Measurements from ENCODE around the gene TTC9. TPM values are rescaled to one million over a fixed set of nuclear protein-coding genes. Genes with fewer than 3 reads are reported as not detected.
A peak's percentile ranks its signal among the peaks of the same experiment; 100 is the strongest.

TTC9 gene
- total RNA-seq: 0.20 and 0.22 TPM in 2 replicates

DNA sequence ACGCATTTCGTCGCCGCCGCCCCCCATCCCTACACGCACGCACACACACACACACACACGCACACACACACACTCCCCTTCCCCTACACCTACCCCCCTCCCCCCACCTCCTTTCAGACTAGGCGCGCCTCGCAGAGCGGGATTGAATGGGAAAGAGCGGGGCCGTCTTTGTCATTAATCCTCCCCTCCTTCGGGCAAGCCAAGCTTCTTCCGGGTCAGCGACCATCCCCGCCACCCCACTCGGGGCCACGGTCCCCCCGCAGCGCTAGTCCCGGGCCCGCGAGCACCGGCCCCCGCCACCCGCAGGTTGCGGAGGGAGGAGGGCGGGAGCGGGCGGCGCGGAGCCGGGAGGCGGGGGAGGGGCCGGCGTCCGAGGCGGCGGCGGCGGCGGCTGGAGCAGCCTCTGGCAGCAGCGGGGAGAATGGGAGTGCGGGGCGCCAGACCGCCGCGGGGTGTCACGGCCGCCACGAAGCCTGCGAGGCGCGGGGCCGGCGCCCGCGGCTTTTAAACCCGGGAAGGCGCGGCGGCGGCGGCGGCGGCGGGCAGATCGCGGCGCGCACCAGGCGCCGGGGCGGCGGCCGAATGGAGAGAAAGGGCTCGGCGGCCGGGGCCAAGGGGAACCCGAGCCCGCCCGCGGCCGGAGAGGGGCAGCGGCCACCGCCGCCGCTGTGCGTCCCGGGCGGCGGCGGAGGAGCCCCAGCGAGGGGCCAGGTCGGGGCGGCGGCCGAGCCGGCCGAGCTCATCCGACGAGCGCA, at the start of gene TTC9:
TTC9 (plus strand) TSS at position 369 of the 755 bp plus-strand sequence; CDS start at position 583, 214 bp downstream.
- peak; percentile 6 to 8 for DNase-seq (ENCODE audit: low read depth in 2 of 2)

DNA sequence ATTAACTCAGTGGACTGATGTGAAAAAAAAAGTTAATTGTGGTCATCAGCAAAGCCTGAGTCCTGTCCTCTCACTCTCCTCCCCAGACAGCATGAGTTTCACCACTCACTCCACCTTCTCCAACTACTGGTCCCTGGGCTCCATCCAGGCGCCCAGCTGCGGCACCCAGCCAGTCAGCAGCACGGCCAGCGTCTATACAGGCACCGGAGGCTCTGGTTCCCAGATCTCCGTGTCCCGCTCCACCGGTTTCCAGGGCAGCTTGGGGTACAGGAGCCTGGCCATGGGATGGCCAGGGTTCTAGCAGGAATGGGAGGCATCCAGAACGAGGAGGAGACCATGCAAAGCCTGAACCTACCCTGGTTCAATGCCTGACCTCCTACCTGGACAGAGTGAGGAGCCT, 47.3 kb upstream of the TTC9 start:
- no peak for DNase-seq (ENCODE audit: low read depth in 2 of 2)

DNA sequence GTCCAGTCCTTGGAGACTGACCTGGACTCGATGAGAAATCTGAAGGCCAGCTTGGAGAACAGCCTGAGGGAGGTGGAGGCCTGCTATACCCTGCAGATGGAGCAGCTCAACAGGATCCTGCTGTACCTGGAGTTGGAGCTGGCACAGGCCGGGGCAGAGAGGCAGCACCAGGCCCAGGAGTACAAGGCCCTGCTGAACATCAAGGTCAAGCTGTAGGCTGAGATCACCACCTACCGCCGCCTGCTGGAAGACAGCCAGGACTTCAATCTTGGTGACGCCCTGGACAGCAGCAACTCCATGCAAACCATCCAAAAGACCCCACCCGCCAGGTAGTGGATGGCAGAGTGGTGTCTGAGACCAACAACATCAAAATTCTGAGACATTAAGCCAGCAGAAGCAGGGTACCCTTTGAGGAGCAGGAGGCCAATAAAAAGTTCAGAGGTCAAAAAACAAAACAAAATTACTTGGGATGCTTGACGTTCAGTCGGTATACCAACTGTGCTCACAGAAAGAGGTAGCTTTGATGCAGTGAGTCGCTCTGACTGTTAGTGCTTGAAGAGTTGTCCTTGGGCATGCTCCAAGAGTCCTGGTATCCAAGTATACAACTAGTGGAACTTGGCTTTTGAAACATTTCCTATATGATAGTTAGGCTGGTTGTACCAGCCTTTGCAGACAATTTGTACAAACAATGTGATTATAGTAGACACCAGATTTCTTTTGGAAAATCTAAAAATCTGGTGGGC, 46.1 kb upstream of the TTC9 start:
- no peak for DNase-seq (ENCODE audit: low read depth in 2 of 2)

DNA sequence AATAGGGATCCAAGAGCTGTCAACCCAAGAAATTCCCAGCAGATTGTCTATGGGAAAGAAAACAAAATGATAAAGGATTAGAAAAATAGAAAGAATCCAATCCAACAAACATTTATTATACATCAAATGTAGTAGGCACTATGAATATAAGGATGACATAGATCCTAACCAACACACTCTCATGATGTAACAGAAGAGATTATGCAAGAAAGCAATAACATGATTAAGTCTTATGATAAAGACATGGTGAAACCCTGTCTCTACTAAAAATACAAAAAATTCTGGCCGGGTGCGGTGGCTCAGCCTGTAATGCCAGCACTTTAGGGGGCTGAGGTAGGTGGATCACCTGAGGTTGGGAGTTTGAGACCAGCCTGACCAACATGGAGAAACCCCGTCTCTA, 44.0 kb upstream of the TTC9 start:
- no peak for DNase-seq (ENCODE audit: low read depth in 2 of 2)

DNA sequence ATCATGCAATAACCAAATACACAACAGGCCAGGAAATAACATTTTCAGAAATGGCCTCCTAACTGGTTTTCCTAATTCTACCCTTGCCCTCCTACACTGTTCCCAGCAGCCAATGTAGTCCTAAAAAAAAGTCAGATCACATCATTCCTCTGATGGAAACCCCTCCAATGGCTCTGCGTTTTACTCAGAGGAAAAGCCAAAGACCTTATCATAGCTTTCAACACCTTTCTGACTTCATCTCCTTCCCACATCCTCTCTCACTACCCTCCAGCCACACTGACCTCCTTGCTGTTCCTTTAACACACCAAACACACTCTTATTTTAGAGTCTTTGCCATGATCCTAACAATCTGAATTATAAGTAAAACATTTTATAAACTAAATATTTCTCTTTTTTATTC, 42.4 kb upstream of the TTC9 start:
- DNase-seq (ENCODE audit: low read depth in 2 of 2): no peak

DNA sequence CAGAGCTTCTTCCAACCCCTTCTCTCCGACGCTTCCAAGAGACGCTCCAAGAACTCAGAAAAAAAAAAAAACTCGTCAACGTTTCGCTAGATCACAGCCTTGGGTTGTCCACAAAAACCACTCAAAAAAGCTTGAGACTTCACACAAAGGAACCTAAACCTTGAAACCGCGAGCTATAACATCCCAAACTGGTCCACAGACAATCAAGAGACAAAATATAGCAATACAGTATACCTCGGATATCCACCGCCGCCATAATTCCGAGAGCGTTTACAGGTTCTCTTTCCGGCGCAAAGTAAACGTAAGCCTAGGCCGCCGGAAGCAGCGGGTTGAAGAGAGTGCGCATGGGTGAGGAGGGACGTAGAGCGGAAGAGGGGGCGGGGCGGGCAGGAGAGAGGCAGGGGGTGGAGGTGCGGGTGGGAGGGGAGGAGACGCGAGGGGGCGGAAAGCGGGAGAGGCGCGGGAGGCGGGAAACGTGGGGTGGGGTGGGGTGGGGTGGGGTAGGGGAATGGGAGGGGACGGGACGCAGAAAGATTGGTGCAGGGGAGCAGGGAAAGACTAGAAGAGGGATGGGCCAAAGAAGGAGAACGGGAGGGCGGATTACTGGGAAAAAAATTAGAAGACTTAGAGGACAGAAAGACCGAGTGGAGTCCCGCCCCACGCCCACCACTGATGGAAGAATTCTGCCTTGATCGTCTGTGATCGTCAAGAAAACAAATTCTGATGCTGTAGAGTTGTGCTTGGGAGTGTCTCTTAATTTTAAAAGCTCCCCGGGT, 41.1 kb upstream of the TTC9 start, which contains the start of gene MED6:
MED6 (minus strand) TSS at position 274 of the 776 bp plus-strand sequence; CDS start at position 256, 18 bp downstream.
- DNase-seq (ENCODE audit: low read depth in 2 of 2): peak; percentile 94 to 95

DNA sequence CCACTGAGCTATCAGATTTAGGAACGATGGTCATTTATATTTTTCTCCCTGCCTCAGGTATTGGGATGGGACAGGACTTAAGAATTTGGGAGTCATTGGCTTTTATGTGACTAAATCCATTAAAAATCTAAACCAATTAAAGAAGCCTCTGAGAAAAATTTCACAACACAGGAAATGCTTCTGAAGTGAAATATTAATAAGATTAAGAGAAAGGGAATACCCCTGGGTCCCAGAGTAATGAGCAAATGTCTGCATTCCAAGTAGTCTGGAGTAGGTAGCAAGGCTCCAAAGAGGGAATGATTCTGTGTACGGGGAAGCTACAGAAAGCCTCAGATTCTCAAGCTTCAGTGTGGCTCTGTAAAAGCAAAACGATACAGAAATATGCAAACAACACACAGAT, 40.6 kb upstream of the TTC9 start:
- DNase-seq (ENCODE audit: low read depth in 2 of 2): no peak

DNA sequence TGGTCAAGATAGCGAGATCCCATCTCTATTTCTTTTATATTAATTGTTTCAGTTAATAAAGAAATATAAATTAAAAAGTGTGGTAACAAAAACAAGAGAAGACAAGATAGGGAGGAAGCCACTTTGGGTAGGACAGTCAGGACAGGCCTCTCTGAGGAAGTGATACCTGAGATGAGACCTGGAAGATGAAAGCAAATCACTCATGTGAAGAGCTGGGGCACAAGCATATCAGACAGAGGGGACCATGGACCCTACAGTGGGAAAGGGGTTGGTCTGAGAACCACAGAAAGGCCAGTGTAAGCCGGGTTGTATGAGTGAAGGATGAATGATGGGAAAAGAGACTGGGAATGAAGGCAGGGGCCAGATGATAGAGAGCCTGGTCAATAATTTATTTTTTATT, 39.5 kb upstream of the TTC9 start:
- DNase-seq (ENCODE audit: low read depth in 2 of 2): no peak

DNA sequence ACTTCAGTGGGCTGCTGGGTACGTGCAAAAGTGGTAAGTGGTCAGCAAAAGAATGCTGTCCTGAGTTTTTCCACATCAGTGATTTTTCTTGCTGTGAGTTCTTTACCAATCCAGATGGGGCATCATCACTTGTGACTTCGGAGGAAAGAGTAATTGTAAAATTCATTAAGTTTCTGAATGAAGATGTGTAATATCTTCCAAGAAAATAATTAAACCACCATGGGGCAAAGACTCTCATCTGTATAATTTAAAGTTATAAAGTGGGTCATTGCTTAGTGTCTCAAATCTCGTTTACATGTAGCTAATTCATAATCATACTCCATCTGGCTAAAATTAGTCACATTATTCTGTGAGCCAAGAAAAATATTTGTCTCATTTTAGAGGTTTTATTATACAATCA, 30.5 kb upstream of the TTC9 start:
- no peak for DNase-seq (ENCODE audit: low read depth in 2 of 2)

DNA sequence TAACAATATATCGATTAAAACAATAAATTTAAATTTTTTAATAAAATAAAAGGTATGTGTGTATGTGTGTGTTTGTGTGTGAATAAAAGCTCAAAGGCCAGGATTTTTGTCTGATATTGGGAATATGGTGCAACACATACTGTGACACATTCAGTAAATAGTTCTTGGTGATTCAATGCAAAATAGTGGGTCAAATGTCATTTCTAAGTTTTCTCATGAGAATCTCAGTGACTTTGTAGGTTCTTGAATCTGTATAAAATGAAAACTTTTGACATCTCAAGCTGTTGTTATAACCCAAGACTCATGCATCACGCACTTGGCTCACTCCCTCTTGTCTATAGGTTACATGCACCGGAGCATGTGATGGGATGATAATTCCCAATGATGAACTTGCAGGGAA, 25.1 kb upstream of the TTC9 start:
- no peak for DNase-seq (ENCODE audit: low read depth in 2 of 2)

DNA sequence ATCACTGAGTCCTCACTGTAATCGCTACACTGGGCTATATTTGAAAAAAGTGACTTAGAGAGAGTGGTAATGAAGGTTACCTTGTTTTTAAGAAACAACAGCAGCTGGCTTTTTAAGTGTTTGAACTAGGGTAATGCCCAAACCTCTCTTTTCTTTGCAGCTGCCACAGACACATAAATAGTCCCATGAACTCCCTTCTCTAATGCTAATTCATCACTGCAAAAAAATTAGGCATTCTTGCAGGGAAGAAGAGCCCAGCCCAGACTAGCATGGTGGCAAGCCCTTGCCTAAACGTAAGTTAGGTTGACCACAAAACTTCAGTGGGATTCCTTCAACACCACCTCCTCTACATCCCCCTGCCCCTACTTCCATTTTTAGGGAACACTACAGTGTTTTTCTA, 23.4 kb upstream of the TTC9 start:
- DNase-seq (ENCODE audit: low read depth in 2 of 2): no peak

DNA sequence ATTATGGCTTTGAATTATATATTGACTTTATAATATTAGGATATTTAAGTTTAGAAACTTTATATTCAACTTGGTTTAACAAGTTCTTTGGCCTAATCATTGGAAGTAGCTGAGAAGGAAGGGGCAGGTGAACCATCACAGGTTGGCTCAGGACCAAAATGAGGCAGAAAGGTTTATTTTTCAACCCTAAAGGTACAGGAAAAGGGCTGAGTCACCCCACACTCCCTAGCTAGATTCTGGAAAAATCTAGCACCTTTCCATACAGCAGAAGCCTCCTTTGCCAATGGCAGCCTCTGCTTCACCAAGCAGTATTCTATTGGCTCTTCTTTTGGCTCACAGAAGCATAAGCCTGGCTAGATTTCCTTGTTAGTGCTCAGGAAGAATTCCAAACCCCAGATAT, 22.0 kb upstream of the TTC9 start:
- no peak for DNase-seq (ENCODE audit: low read depth in 2 of 2)

DNA sequence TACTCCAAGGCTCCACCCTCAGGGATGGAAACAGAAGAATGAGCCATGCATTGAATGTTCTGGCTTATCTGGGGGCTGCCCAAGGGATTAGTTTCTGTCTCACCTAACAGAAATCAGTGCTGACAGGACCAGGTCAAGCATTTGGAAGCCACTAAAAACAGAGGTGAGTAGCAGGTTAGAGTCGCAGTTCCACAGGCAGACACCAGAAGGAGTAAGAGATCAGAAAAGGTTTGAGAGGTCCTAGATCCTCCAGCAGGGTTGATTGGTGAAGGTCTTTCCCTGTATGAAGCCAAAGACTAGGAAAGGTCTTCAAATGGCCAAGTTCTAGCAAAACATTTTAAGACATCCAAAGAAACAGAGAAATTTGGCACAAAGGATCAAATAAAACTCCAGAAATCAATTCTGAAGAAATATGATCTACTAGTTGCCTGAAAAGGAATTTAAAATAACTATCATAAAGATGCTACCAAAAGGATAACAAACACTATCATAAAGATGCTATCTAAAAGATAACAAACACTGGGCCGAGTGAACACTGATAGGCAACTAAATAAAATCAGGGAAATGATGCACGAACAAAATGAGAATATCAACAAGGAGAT, 19.5 kb upstream of the TTC9 start:
- peak; percentile 41 to 64 for DNase-seq (ENCODE audit: low read depth in 2 of 2)

DNA sequence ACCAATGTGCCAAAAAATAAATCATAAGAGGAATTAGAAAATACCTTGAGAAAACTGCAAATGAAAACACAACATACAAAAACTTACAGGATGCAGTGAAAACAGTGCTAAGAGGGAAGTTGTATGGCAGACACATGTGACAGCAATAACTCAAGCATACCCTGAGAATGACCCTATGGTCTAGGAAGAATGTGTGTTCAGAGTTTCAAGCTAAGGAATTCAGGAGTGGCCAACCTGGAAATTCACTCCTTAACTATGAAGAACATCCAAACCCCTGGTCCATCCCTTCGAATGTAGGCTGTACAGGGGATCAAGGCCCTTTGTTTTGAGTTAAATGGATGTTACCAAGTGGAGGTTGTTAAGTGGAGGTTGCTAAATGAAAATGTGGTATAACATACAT, 16.7 kb upstream of the TTC9 start:
- no peak for DNase-seq (ENCODE audit: low read depth in 2 of 2)

DNA sequence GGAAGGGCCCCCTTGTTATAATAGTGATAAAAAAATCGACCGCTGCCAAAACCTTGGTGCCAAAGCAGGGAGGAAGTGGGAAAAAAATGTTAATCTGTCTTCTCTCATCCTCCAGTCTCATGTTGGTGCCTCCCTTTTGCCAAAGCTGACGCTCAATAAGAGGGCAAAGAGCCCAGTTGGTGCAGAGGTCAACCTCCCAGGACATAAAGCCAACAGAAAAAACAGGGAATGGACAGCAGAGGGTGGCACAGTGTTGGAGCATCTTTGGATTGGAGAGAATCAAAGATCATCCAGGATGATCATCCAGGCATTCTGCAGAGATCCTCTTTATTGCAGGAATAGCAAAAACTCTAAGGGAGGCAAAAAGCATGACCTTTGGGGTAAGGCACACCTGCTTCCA, 9.8 kb upstream of the TTC9 start:
- DNase-seq (ENCODE audit: low read depth in 2 of 2): no peak

DNA sequence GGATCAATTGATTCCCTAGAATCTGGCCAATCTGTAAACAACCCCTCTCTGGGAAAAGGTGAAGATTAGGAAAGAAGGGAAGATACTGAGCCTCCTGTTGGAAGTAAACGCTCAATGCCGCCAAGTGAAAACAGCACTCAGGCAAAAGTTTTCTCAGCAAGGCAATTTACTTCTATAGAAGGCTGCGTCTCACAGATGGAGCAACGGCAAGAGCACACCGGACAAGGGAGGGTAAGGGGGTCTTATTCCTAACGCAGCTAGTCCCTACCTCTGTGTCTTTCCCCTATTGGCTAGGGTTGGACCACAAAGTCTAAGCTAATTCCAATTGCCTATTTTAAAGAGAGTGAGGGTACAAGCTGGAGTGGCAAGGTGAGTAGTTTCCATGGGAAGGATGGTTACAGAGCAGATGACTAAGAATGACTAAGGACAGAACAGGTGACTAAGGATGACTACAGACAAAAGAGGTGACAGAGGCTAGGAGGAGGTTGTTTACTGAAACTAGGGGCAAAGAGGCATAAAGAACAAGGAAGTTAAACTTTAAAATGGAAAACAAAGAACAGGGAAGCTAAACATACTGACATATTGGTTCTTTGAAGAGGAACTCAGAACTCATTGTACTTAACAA, 5.6 kb upstream of the TTC9 start:
- no peak for DNase-seq (ENCODE audit: low read depth in 2 of 2)

DNA sequence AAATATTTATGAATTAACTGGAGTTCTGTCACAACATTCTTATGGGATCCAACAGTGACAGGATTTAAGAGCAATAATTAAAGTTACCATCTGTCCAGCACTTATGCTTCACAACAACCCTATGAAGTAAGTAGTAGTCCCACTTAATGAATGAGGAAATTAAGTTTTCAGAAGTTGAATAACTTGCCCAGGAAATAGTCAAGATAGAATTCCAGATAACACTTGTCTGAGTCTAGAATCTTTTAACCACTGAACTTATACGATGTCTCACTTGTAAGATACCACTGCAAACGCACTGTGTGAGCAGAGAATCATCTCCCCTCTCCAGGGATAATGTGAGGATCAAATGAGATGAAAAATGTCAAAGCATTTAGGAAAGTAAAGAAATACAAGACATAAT, 3.3 kb upstream of the TTC9 start:
- no peak for DNase-seq (ENCODE audit: low read depth in 2 of 2)

DNA sequence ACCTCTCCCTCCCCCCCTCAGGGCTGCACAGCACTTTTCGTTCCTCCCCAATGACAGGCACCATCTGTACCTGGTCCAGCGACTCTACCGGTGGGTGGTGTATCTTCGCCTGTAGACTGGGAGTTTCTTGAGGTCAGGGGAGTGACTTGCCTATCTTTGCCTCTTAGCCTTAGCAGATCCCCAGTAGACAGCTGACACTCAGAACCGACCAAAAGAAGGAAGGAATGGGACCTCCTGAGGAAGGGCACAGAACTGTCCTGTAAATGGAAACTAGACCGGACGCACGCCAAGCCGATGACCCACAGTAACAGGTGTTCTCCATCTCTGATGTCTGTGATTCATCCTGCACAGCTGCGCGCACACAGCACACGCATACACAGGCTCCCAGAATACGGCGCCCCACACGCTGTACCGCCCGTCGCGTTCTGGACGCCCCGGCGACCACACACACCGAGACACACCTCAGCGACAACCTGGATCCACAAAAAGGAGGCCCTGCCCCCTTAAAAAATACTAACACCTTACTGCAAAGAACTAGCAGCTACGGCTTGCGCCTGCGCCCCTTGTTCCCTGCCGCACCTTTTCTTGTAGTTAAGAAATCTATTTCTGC, 673 bp upstream of the TTC9 start:
- peak; percentile 13 to 17 for DNase-seq (ENCODE audit: low read depth in 2 of 2)

DNA sequence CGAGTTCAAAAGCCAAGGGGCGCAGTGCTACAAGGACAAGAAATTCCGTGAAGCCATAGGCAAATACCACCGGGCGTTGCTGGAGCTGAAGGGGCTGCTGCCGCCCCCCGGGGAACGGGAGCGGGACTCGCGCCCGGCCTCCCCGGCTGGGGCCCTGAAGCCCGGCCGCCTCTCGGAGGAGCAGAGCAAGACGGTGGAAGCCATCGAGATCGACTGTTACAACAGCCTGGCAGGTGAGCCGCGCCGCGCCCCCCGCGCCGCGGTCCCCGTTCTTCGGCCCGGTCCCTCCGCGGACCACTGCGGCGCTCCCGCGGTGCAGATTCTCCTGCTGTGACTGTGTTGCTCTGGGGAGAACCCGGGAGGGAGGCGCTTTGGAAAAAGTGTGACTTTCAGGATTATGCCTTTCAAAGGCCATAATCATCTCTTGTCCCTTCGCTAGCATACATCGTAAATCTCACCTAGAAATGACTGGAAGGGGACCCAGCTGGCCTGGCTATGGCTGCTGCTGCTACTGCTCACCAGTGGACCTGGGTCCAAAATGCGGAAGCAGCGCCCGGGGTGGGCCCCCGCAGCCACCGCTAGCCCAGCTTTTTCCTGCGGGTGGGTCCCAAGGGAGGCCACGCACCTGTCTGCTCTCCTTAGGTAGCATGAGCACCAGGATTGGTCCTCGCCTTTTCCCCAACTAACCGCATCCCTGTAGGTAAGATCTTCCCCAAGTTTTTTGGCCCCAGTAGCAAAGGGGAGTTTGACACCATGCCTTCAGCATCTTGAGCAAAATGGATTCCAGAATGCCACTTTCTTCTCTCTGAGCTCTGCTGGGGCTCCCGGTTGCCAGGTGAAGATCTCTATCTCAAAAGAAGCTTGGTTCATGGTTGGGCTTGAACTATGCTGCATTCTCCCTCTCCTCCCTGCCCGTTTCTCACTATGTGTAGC, 853 bp downstream of the TTC9 start:
- DNase-seq (ENCODE audit: low read depth in 2 of 2): peak in 1 of 2 donors; percentile 14

DNA sequence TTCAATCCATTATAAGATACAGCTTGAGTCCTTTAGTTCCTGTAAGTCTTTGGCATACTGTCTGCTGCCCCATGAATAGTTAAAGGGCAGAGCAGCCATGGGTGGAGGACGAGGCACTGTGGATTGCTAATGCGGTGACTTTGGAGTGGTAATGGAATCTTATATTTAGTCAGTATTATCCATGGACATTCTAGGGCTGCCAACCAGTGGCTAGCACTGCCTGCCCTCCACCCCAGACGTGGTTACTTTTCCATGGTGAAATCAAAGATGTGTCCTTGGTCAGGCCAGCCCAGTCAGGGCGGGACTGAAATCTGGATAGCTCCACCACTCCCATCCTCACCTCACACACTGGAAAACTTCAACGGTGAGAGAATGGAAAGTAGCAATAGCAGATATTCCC, 2.3 kb downstream of the TTC9 start:
- DNase-seq (ENCODE audit: low read depth in 2 of 2): no peak
